Skeletal muscle tissue (tissue), 4 donors: ENCODE data around the gene ST6GALNAC2. TPM values are rescaled to one million over a fixed set of nuclear protein-coding genes. Genes with fewer than 3 reads are reported as not detected.
"Not testable (repeated sequence)": the region's sequence is repeated elsewhere in the genome, so short reads cannot be mapped to it uniquely, and the experiment has no call there.

Experiments used
- H3K27ac ChIP-seq: one replicate; pipeline ENCODE4 v1.7.0; 2013; ENCODE audit warnings: mild to moderate bottlenecking, low read depth, low read length, inconsistent platforms
- H3K27me3 ChIP-seq, 3 donors: one replicate each; pipeline ENCODE4 v1.7.0; 2013; ENCODE audit warnings: low read length in 3 of 3; ENCODE audit not compliant: control insufficient read depth in 3 of 3, insufficient read depth in 3 of 3
- H3K36me3 ChIP-seq, 3 donors: one replicate each; pipeline ENCODE4 v1.7.0; 2013; ENCODE audit warnings: low read length in 3 of 3; ENCODE audit not compliant: control insufficient read depth in 3 of 3, insufficient read depth in 3 of 3
- H3K4me1 ChIP-seq, 3 donors: one replicate each; pipeline ENCODE4 v1.7.0; 2013; ENCODE audit warnings: low read length in 3 of 3, mild to moderate bottlenecking in 3 of 3; ENCODE audit not compliant: control insufficient read depth in 3 of 3, insufficient read depth in 3 of 3
- H3K4me3 ChIP-seq, 3 donors: one replicate each; pipeline ENCODE4 v1.7.0; 2013; ENCODE audit warnings: low read length in 3 of 3
- H3K9ac ChIP-seq, 3 donors: one replicate each; pipeline ENCODE4 v1.7.0; 2013; ENCODE audit warnings: low read length in 3 of 3, mild to moderate bottlenecking in 3 of 3, moderate library complexity in 2 of 3, low read depth in 1 of 3
- H3K9me3 ChIP-seq, 3 donors: one replicate each; pipeline ENCODE4 v1.7.0; 2013; ENCODE audit warnings: low read length in 3 of 3; ENCODE audit not compliant: control insufficient read depth in 3 of 3
- total RNA-seq: library from RNA; depleted of rRNA; stranded (reverse); fragments of >200 nt; gene quantifications from one replicate; pipeline ENCODE4 v1.2.3, GENCODE V29; 2014
- donor health status: Osteomylitis.

ST6GALNAC2 gene
- total RNA-seq, 1 donor from 2014 or later, result 2.6 TPM

DNA sequence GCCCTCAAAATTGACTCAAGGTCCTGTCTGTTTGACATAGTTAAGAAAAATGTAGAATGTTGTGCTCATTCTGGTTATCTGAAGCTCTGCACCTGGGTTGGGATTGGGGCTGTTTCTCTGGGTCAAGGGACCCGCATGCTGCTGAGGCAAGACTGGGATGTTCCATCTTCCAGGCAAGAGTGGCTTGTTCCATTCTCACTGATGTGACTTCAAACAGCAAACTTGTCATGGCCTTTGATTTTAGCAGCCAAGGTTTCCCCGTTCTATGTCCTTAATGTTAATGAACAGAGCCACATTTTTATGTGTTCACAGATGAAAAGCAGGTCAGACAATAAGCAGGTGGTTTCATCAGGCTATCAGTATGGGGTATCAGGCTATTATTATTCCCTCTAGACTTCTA, 32.2 kb upstream of the ST6GALNAC2 start:
- Histone ChIP-seq H3K36me3 (no peaks in the 10 kb centered on the region), H3K27ac (no peak overlapping the region), H3K9me3 (no peaks in the 10 kb centered on the region), H3K4me3 (no peak overlapping the region), H3K27me3 (no peaks in the 10 kb centered on the region), H3K4me1 (no peaks in the 10 kb centered on the region), H3K9ac (no peak overlapping the region)

DNA sequence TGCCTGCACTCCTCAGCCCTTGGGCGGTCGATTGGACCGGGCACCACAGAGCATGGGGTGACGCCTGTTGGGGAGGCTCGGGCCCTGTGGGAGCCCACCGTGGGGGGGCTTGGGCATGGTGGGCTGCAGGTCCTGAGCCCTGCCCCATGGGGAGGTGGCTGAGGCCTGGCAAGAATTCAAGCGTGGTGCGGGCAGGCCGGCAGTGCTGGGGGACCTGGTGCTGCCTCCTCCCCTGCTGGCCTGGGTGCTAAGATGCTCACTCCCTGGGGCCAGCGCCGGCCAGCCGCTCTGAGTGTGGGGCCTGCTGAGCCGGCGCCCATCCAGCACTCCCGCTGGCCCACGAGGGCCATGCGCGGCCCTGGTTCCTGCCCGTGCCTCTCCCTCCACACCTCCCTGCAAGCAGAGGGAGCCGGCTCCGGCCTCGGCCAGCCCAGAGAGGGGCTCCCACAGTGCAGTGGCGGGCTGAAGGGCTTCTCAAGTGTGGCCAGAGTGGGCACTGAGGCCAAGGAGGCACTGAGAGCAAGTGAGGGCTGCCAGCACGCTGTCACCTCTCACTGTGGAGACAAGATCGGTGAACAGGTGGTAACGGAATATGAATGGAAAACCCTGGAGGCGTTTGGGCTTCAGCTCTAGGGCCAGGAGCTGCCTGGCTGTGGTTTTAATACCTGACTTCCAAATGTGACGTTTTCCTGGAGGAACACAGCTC, 29.4 kb upstream of the ST6GALNAC2 start:
- H3K27ac ChIP-seq, result no peak overlapping the region
- H3K9me3 ChIP-seq, result no peaks in the 10 kb centered on the region
- no peak overlapping the region for H3K9ac ChIP-seq
- H3K27me3 ChIP-seq, result no peaks in the 10 kb centered on the region
- no peaks in the 10 kb centered on the region for H3K4me1 ChIP-seq
- H3K36me3 ChIP-seq, result no peaks in the 10 kb centered on the region
- H3K4me3 ChIP-seq, result no peak overlapping the region

DNA sequence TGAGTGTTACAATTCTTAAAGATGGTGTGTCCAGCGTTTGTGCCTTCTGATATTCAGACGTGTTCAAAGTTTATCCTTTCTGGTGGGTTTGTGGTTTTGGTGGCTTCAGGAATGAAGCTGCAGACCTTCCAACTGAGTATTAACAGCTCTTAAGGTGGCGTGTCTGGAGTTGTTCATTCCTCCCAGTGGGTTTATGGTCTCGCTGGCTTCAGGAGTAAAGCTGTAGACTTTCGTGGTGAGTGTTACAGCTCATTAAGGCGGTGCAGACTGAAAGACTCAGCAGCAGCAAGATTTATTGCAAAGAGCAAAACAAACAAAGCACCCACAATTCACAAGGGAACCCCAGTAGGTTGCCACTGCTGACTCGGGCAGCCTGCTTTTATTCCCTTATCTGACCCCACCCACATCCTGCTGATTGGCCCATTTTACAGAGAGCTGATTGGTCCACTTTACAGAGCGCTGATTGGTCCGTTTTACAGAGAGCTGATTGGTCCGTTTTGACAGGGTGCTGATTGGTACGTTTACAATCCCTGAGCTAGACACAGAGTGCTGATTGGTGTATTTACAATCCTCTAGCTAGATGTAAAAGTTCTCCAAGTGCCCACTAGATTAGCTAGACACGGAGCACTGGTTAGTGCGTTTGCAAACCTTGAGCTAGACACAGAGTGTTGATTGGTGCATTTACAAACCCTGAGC, 28.6 kb upstream of the ST6GALNAC2 start:
- not testable (repeated sequence) for H3K9me3 ChIP-seq, H3K4me1 ChIP-seq, H3K36me3 ChIP-seq, H3K27me3 ChIP-seq, H3K27ac ChIP-seq, H3K9ac ChIP-seq, H3K4me3 ChIP-seq

- no peaks in the 10 kb centered on the region for H3K36me3 ChIP-seq
- no peak overlapping the region for H3K9ac ChIP-seq
- H3K4me1 ChIP-seq, result no peaks in the 10 kb centered on the region
- no peaks in the 10 kb centered on the region for H3K9me3 ChIP-seq
- H3K27me3 ChIP-seq, result no peaks in the 10 kb centered on the region
- no peak overlapping the region for H3K4me3 ChIP-seq
- H3K27ac ChIP-seq, result no peak overlapping the region
Observed at GRCh38 chr17:76612977-76613851, 27.6 kb upstream of the ST6GALNAC2 start.

GRCh38 chr17:76612465-76612864, 26.8 kb upstream of the ST6GALNAC2 start:
- no peak overlapping the region for H3K27ac ChIP-seq
- no peaks in the 10 kb centered on the region for H3K27me3 ChIP-seq
- no peak overlapping the region for H3K9ac ChIP-seq
- H3K4me1 ChIP-seq, result no peaks in the 10 kb centered on the region
- H3K9me3 ChIP-seq, result no peaks in the 10 kb centered on the region
- no peaks in the 10 kb centered on the region for H3K36me3 ChIP-seq
- H3K4me3 ChIP-seq, result no peak overlapping the region

DNA sequence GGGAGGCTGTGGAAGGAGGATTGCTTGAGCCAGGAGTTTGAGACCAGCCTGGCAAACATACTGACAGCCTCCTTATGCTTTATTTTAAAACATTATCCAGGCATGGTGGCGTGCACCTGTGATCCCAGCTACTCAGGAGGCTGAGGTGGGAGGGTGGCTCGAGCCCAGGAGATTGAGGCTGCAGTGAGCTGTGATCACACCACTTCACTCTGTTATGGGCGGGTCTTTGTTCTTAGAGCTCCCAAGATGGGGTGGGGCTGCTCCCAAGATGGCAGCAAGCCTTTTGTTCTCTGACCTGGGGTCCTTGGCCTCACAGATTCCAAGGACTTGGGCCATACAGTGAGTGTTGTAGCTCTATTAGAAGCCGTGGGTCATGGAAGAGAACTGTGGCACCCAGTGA, 26.1 kb upstream of the ST6GALNAC2 start:
- H3K9ac ChIP-seq, result no peak overlapping the region
- no peaks in the 10 kb centered on the region for H3K36me3 ChIP-seq
- no peaks in the 10 kb centered on the region for H3K4me1 ChIP-seq
- no peak overlapping the region for H3K4me3 ChIP-seq
- H3K27me3 ChIP-seq, result no peaks in the 10 kb centered on the region
- no peak overlapping the region for H3K27ac ChIP-seq
- H3K9me3 ChIP-seq, result no peaks in the 10 kb centered on the region

DNA sequence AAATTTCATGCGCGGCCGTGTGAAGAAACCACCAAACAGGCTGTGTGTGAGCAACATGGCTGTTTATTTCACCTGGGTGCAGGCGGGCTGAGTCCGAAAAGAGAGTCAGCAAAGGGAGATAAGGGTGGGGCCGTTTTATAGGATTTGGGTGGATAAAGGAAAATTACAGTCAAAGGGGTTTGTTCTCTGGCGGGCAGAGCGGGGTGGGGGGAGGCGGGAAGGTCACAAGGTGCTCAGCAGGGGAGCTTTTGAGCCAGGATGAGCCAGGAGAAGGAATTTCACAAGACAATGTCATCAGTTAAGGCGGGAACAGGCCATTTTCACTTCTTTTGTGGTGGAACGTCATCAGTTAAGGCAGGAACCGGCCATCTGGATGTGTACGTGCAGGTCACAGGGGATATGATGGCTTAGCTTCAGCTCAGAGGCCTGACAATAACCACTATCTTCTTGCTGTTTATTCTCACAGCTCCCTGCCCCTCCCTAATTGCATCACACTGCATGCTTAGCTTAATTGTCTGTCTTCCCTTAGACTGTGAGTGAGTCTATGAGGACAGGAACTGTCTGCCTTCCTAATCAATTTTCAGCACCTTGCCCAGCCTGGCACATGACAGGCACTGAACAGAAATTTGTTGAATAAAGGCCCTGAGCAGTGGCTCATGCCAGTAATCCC, 25.6 kb upstream of the ST6GALNAC2 start:
- not testable (repeated sequence) for H3K36me3 ChIP-seq, H3K4me3 ChIP-seq, H3K9ac ChIP-seq, H3K4me1 ChIP-seq, H3K27ac ChIP-seq, H3K27me3 ChIP-seq, H3K9me3 ChIP-seq

GRCh38 chr17:76606685-76607084, 21.0 kb upstream of the ST6GALNAC2 start:
- not testable (repeated sequence) for H3K27me3 ChIP-seq, H3K36me3 ChIP-seq, H3K27ac ChIP-seq, H3K9ac ChIP-seq, H3K4me3 ChIP-seq, H3K9me3 ChIP-seq, H3K4me1 ChIP-seq

GRCh38 chr17:76601065-76601464, 15.4 kb upstream of the ST6GALNAC2 start:
- no peak overlapping the region for H3K4me3 ChIP-seq
- no peak overlapping the region for H3K27ac ChIP-seq
- H3K9ac ChIP-seq, result no peak overlapping the region
- H3K27me3 ChIP-seq, result peaks cover 3 to 12% (median 7%) of the 10 kb centered on the region in 3 donors
- H3K36me3 ChIP-seq, result no peaks in the 10 kb centered on the region
- no peaks in the 10 kb centered on the region for H3K9me3 ChIP-seq
- H3K4me1 ChIP-seq, result peaks cover 0 to 12% (median 6%) of the 10 kb centered on the region in 3 donors
